GM12891 (cell line): ENCODE data around the gene UMAD1.

Experiments used
- PAX5 ChIP-seq: IDR thresholded peaks from 2 replicates; pipeline ENCODE4 v1.6.1; 2011; ENCODE audit warnings: low read length, moderate library complexity, mild to moderate bottlenecking; ENCODE audit not compliant: insufficient read depth, severe bottlenecking
- POLR2A ChIP-seq: IDR thresholded peaks from 2 replicates; pipeline ENCODE4 v1.6.1; 2011; ENCODE audit warnings: low read depth, low read length, control low read depth
- POLR2AphosphoS5 ChIP-seq: IDR thresholded peaks from 2 replicates; pipeline ENCODE4 v1.6.1; 2011; ENCODE audit warnings: low read depth, low read length, control low read depth
- POU2F2 ChIP-seq: IDR thresholded peaks from 2 replicates; pipeline ENCODE4 v1.6.1; 2011; ENCODE audit warnings: low read depth, mild to moderate bottlenecking, control low read depth, low read length, moderate library complexity
- TAF1 ChIP-seq: IDR thresholded peaks from 2 replicates; pipeline ENCODE4 v1.6.1; 2011; ENCODE audit warnings: low read depth, low read length, control low read depth

GRCh38 chr7:7596176-7596575, 44.4 kb upstream of the UMAD1 start:
- no peak for TF ChIP-seq TAF1
- no peak for TF ChIP-seq POLR2A
- no peak for TF ChIP-seq POLR2AphosphoS5
- TF ChIP-seq PAX5, result no peak
- no peak for TF ChIP-seq POU2F2
